K562 (cell line): ENCODE measurements around the gene CDKN1C. TPM values are rescaled to one million over a fixed set of nuclear protein-coding genes. Genes with fewer than 3 reads are reported as not detected.

ENCODE experiments used
- CCNT2 ChIP-seq: IDR thresholded peaks from 2 replicates; pipeline ENCODE4 v1.6.1; 2011; ENCODE audit warnings: borderline replicate concordance, low read depth, mild to moderate bottlenecking, moderate library complexity, mixed read lengths, low read length; ENCODE audit not compliant: insufficient read length; ENCODE audit errors: extremely low read depth
- ETV1 ChIP-seq: fragments of 450-650 bp; conservative IDR thresholded peaks from 2 replicates; pipeline ENCODE4 v1.6.1; 2016; ENCODE audit warnings: missing genetic modification characterization, control low read depth, low read depth, missing compliant biosample characterization
- HDAC3 ChIP-seq: fragments of 450-650 bp; IDR thresholded peaks from 2 replicates; pipeline ENCODE4 v1.6.1; 2018; ENCODE audit warnings: borderline replicate concordance, mild to moderate bottlenecking, moderate library complexity; ENCODE audit not compliant: partially characterized antibody
- IRF1 ChIP-seq: sonication (generic); formaldehyde crosslinking; IDR thresholded peaks from 2 replicates; pipeline ENCODE4 v1.8.0; 2022; ENCODE audit warnings: missing genetic modification reagents, mild to moderate bottlenecking, borderline replicate concordance
- MCM7 ChIP-seq, 2 experiments: fragments of 450-650 bp; IDR thresholded peaks; 2 replicates each; pipeline ENCODE4 v1.6.1; 2016 to 2018
- NKRF ChIP-seq: fragments of 450-650 bp; IDR thresholded peaks from 2 replicates; pipeline ENCODE4 v1.6.1; 2016; ENCODE audit warnings: borderline replicate concordance
- REST ChIP-seq, 2 experiments: fragments of 450-650 bp; formaldehyde crosslinking in 1 of 2; IDR thresholded peaks; 2 replicates each; pipeline versions ENCODE4 v1.4.0 to v1.6.1; 2014 to 2020; ENCODE audit warnings: mild to moderate bottlenecking in 2 of 2, borderline replicate concordance in 1 of 2, low read depth in 1 of 2
- SETDB1 ChIP-seq: IDR thresholded peaks from one replicate; pipeline ENCODE4 v1.6.1; 2012; ENCODE audit warnings: low read length, control low read depth, inconsistent platforms
- ZNF175 ChIP-seq: fragments of 200-800 bp; sonication (Bioruptor generic); IDR thresholded peaks from 2 replicates; pipeline ENCODE4 v1.6.1; 2016; ENCODE audit warnings: low read depth, mild to moderate bottlenecking, missing genetic modification characterization, missing compliant biosample characterization
- ZNF217 ChIP-seq: sonication (generic); formaldehyde crosslinking; IDR thresholded peaks from 2 replicates; pipeline ENCODE4 v1.8.0; 2022; ENCODE audit warnings: mild to moderate bottlenecking, missing genetic modification reagents
- ZNF395 ChIP-seq: fragments of 200-800 bp; sonication (Bioruptor generic); IDR thresholded peaks from 2 replicates; pipeline ENCODE4 v1.6.1; 2017; ENCODE audit warnings: missing genetic modification characterization, missing compliant biosample characterization
- ZNF707 ChIP-seq: fragments of 250-450 bp; sonication (Bioruptor Pico); conservative IDR thresholded peaks from 2 replicates; pipeline ENCODE4 v1.8.0; 2022; ENCODE audit warnings: inconsistent platforms, mild to moderate bottlenecking, moderate library complexity
- ZSCAN29 ChIP-seq: fragments of 450-650 bp; IDR thresholded peaks from 2 replicates; pipeline ENCODE4 v1.6.1; 2017
- polyA plus RNA-seq, 8 experiments: library from polyadenylated mRNA; depleted of rRNA in 4 of 8; stranded (reverse) in 5 of 8; unstranded in 3 of 8; fragments of >200 nt; fragmentation: Nextera tagmentation in 2 of 8; fragmentation: Illumina TruSeq in 1 of 8; extraction: Ambion mirVana in 2 of 8; extraction: Trizol in 1 of 8; gene quantifications; 2 replicates each; pipeline versions ENCODE4 v1.2.1 to v1.2.3, GENCODE V29; 2011 to 2014; ENCODE audit warnings: inconsistent platforms in 1 of 8, missing spikeins in 1 of 8
- total RNA-seq, 7 experiments: library from RNA; depleted of rRNA in 6 of 7; stranded (reverse); fragments of >200 nt in 6 of 7; fragmentation: Illumina TruSeq in 2 of 7; extraction: Trizol in 2 of 7; gene quantifications; 2 replicates each; pipeline versions ENCODE4 v1.2.1 to v1.2.3, GENCODE V29; 2011 to 2021; ENCODE audit warnings: low replicate concordance in 1 of 7

The CDKN1C gene
- total and polyA plus RNA-seq, 9 of the 15 experiments (the other 6 are each of a cell fraction or from before 2014, with no cell fraction given), result 2.8 to 21.1 (median 9.3) TPM

- TF ChIP-seq REST (IDR thresholded peaks at IDR 0.05; ENCODE audit: borderline replicate concordance), result peak; percentile 83
- peak; percentile 63; the same call in 1 of the 2 replicates for TF ChIP-seq REST (CRISPR knock-in tag; IDR thresholded peaks at IDR 0.05; ENCODE audit: low read depth)
- no peak for TF ChIP-seq ZNF217 (CRISPR knock-in tag)
- TF ChIP-seq MCM7 (IDR thresholded peaks at IDR 0.05), result no peak
- no peak for TF ChIP-seq ZSCAN29
- peak; percentile 83 for TF ChIP-seq NKRF
- TF ChIP-seq SETDB1, result no peak
- no peak for TF ChIP-seq ZNF707 (CRISPR knock-in tag)
- TF ChIP-seq ETV1 (tag), result no peak
- 0 out of 2 replicates have a peak, but pooled peaks have one; percentile 81 for TF ChIP-seq IRF1 (CRISPR knock-in tag)
- no peak for TF ChIP-seq ZNF395
- no peak for TF ChIP-seq HDAC3
- peak; percentile 23 for TF ChIP-seq CCNT2
- TF ChIP-seq ZNF175 (CRISPR knock-in tag), result no peak
These were observed 428 bp downstream of the CDKN1C start (continued) for GRCh38 chr11:2885017-2885677.
